GM23248 (cell line): Measurements from ENCODE around the gene ANKRD27.
"Not testable (repeated sequence)": the region's sequence is repeated elsewhere in the genome, so short reads cannot be mapped to it uniquely, and the experiment has no call there.

ENCODE experiments used
- EZH2 ChIP-seq: fragments of 200-600 bp; sonication (generic); IDR thresholded peaks from 2 replicates; pipeline ENCODE4 v1.6.1; 2018; ENCODE audit warnings: antibody characterized with exemption, mild to moderate bottlenecking; ENCODE audit not compliant: insufficient read depth, poor library complexity, severe bottlenecking
- EZH2phosphoT487 ChIP-seq: fragments of 200-600 bp; sonication (generic); IDR thresholded peaks from 2 replicates; pipeline ENCODE4 v1.6.1; 2018; ENCODE audit warnings: antibody characterized with exemption, moderate library complexity, mild to moderate bottlenecking, low read depth; ENCODE audit not compliant: insufficient read depth

DNA sequence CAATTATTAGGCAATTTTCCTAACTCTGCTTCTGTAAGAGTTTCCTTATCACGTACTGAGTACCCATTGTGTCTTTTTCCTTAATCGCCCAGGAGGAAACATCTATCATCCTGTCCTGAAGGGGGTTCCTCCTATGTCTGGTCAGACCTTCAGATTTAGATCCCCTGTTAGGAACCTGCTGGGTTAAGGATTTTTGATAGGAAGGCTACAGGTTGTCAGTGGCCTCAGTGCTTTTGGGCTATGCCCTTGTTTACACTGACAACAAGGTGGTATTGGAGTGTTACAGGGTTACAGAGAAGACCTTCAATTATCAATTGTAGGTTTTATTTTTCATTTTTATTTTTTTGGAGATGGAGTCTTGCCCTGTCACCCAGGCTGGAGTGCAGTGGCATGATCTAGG is 19.9 kb upstream of the ANKRD27 start:
- TF ChIP-seq EZH2, EZH2phosphoT487: not testable (repeated sequence)
